Measurements from ENCODE around the gene SNRK. TPM values are rescaled to one million over a fixed set of nuclear protein-coding genes. Genes with fewer than 3 reads are reported as not detected.

Gene SNRK
- total RNA-seq, 1 experiment from 2014 or later, result 12.7 TPM

GRCh38 chr3:43249405-43249804 is 36.9 kb upstream of the SNRK start:
- no peak overlapping the region for H2AFZ ChIP-seq (ENCODE audit: low read depth, low read length, poor library complexity, severe bottlenecking)
- H3K4me2 ChIP-seq (ENCODE audit: low read length), result no peak overlapping the region
- no peaks in the 10 kb centered on the region for H3K79me2 ChIP-seq (ENCODE audit: insufficient read depth, low read length)
- ChIA-PET RAD21 (ENCODE audit: low non-redundant PET in 1 of 2, low total read pairs in 2 of 2, uncharacterized antibody in 2 of 2, unreplicated experiment in 2 of 2) (no interaction called here), CTCF (no interaction called here), POLR2A (no interaction called here)
- H3K27me3 ChIP-seq (ENCODE audit: insufficient read depth, low read length), result peaks cover 9% of the 10 kb centered on the region; the same call in 1 of the 2 replicates
- DNase-seq (ENCODE audit: low read depth, low spot score) (no peak), ATAC-seq (no peak)
- TF ChIP-seq ZNF274 (IDR thresholded peaks at IDR 0.05; ENCODE audit: low read depth, low read length), result no peak
- no peak for TF ChIP-seq YY1 (IDR thresholded peaks at IDR 0.05; ENCODE audit: extremely low read depth, insufficient replicate concordance, low read depth, low read length)
- no peak for TF ChIP-seq EGR1 (IDR thresholded peaks at IDR 0.05; ENCODE audit: low read depth)
- no peak for TF ChIP-seq CBX3 (IDR thresholded peaks at IDR 0.05; ENCODE audit: low read depth)
- TF ChIP-seq REST (IDR thresholded peaks at IDR 0.05; ENCODE audit: low read depth), result no peak
- TF ChIP-seq SIN3A (IDR thresholded peaks at IDR 0.05; ENCODE audit: low read depth), result no peak
- no peak for TF ChIP-seq JUND (IDR thresholded peaks at IDR 0.05)
- no peak for TF ChIP-seq POLR2A (IDR thresholded peaks at IDR 0.05; ENCODE audit: borderline replicate concordance, extremely low read depth, insufficient read depth, insufficient read length)
- TF ChIP-seq POLR2AphosphoS5 (IDR thresholded peaks at IDR 0.05; ENCODE audit: low read depth, low read length), result no peak
- no peak for TF ChIP-seq CEBPB (IDR thresholded peaks at IDR 0.05; ENCODE audit: low read depth)
- TF ChIP-seq ZBTB33 (IDR thresholded peaks at IDR 0.05; ENCODE audit: extremely low read depth, insufficient replicate concordance, low read length), result no peak
- no peak for TF ChIP-seq ELF1 (IDR thresholded peaks at IDR 0.05; ENCODE audit: borderline replicate concordance, low read depth)
- no peak for TF ChIP-seq TCF7L2 (IDR thresholded peaks at IDR 0.05; ENCODE audit: borderline replicate concordance, extremely low read depth, insufficient read depth, insufficient read length)
- TF ChIP-seq EZH2phosphoT487 (IDR thresholded peaks at IDR 0.05; ENCODE audit: borderline replicate concordance), result no peak
- TF ChIP-seq FOSL1 (IDR thresholded peaks at IDR 0.05; ENCODE audit: low read depth), result no peak
- TF ChIP-seq CTCF (IDR thresholded peaks at IDR 0.05 in 2 of 3, conservative IDR thresholded peaks at IDR 0.05 in 1 of 3; ENCODE audit: borderline replicate concordance in 1 of 3, insufficient read depth in 1 of 3, low read depth in 2 of 3, low read length in 2 of 3), result no peak
- no peak for TF ChIP-seq ZFX (IDR thresholded peaks at IDR 0.05)
- H3K9me3 ChIP-seq (ENCODE audit: control insufficient read depth in 1 of 2, insufficient read depth in 1 of 2, low read depth in 1 of 2, low read length in 2 of 2), result no peaks in the 10 kb centered on the region
- H3K9ac ChIP-seq (ENCODE audit: low read length), result no peak overlapping the region
- BruUV-seq (replicated peaks), result no TSS peak
- no peak overlapping the region for H3K4me3 ChIP-seq (replicated peaks in 1 of 2; ENCODE audit: low read depth in 1 of 2, low read length in 2 of 2)
- H3K9me2 ChIP-seq (ENCODE audit: insufficient read depth), result no peaks in the 10 kb centered on the region
- H3K27ac ChIP-seq (ENCODE audit: low read depth, low read length), result no peak overlapping the region
- no peaks in the 10 kb centered on the region for H3K36me3 ChIP-seq (ENCODE audit: control insufficient read depth in 1 of 2, insufficient read depth in 2 of 2, low read length in 2 of 2)
- no peaks in the 10 kb centered on the region for H4K20me1 ChIP-seq (ENCODE audit: insufficient read depth)
- intact Hi-C loops (cut with micrococcal nuclease), result no loop called here
- no peaks in the 10 kb centered on the region for H3K4me1 ChIP-seq (ENCODE audit: control insufficient read depth in 1 of 2, insufficient read depth in 2 of 2, low read length in 2 of 2)

Data from HCT116 (cell line).